ENCODE results near the gene ZNF12.
"Not testable (repeated sequence)": the region's sequence is repeated elsewhere in the genome, so short reads cannot be mapped to it uniquely, and the experiment has no call there.

DNA sequence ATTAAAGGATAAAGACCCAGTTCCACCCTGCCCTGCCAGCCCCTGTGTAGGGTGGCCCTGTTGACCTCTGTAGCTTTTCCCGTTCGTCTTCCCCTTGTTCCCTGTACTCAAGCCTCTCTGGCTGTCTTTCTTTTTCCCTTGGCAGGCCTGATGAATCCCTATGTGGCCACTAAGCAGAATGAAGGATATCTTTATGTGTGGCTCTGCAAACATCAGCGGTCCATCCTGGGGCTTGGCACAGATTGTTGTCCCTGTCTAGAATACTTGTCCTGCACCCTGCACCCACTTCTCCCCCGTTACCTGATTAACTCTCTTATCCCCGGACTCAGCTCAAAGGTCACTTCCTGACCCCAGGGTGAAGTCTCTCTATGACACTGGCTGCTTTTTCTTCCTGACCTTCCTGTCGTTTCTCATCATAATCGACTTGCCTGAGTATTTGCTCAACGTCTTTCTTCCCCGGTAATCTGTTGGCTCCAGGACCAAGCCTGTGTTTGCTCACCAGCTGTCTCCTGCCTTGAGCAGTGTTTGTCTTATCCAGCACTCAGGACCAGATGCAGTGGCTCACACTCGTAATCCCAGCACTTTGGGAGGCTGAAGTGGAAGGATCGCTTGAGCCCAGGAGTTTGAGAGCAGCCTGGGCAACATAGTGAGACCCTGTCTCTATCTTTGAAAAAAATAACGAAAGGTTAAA is 37.8 kb upstream of the ZNF12 start:
- TF ChIP-seq EZH2phosphoT487 (IDR thresholded peaks at IDR 0.05; ENCODE audit: insufficient read depth, low read depth); EZH2 (IDR thresholded peaks at IDR 0.05; ENCODE audit: insufficient read depth, poor library complexity, severe bottlenecking): not testable (repeated sequence)
